Activated naive CD8-positive, alpha-beta T cell treated with anti-CD3 and anti-CD28 coated beads for 36 hours (primary cell): ENCODE measurements around the gene ZNF735. TPM values are rescaled to one million over a fixed set of nuclear protein-coding genes. Genes with fewer than 3 reads are reported as not detected.
"Not testable (repeated sequence)": the region's sequence is repeated elsewhere in the genome, so short reads cannot be mapped to it uniquely, and the experiment has no call there.

ENCODE experiments used
- DNase-seq: peaks from one replicate; pipeline ENCODE4 v3.0.0; 2021
- H3K27ac Mint-ChIP-seq: one replicate; pipeline ENCODE4 v1.8.0; 2022; ENCODE audit warnings: mild to moderate bottlenecking, moderate library complexity, mixed read lengths
- H3K27me3 Mint-ChIP-seq: one replicate; pipeline ENCODE4 v1.8.0; 2022; ENCODE audit warnings: mild to moderate bottlenecking, mixed read lengths
- H3K36me3 Mint-ChIP-seq: one replicate; pipeline ENCODE4 v1.8.0; 2021; ENCODE audit warnings: mild to moderate bottlenecking, mixed read lengths
- H3K4me1 Mint-ChIP-seq: one replicate; pipeline ENCODE4 v1.8.0; 2021; ENCODE audit warnings: mixed read lengths
- H3K4me3 Mint-ChIP-seq: one replicate; pipeline ENCODE4 v1.8.0; 2022; ENCODE audit warnings: mild to moderate bottlenecking, moderate library complexity, mixed read lengths
- H3K9me3 Mint-ChIP-seq: one replicate; pipeline ENCODE4 v1.8.0; 2022; ENCODE audit warnings: mixed read lengths
- total RNA-seq, 2 experiments: library from RNA; stranded (reverse); gene quantifications; one replicate each; pipeline ENCODE4 v1.2.3, GENCODE V29; 2021

Gene ZNF735
- total RNA-seq, 2 experiments from 2014 or later: not detected

DNA sequence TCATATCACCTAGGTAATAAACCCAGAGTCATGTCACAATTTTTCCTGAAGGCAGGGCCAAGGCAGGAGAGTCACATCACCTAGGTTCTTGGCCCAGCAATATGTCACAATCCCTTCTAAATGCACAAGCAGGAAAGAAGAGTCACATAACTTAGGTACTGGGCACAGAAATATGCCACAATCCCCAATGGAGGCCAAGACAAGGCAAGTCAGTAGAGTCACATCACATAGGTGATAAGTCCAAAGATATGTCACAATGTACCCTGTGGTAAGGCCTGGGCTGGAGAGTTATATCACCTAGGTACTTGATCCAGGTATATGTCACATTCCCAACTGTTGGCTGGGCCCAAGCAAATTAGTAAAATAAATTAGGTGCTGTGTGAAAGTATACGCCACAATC, 21.2 kb downstream of the ZNF735 start, which contains the start of gene ZNF679:
Gene ZNF679, plus strand, starts transcription at position 301 of the 400 bp plus-strand sequence. CDS start 20,644 bp downstream, outside the sequence.
- not testable (repeated sequence) for H3K4me1 Mint-ChIP-seq, H3K4me3 Mint-ChIP-seq, H3K27me3 Mint-ChIP-seq, H3K36me3 Mint-ChIP-seq, DNase-seq, H3K27ac Mint-ChIP-seq
- H3K9me3 Mint-ChIP-seq: peaks cover 26% of the 10 kb centered on the region

DNA sequence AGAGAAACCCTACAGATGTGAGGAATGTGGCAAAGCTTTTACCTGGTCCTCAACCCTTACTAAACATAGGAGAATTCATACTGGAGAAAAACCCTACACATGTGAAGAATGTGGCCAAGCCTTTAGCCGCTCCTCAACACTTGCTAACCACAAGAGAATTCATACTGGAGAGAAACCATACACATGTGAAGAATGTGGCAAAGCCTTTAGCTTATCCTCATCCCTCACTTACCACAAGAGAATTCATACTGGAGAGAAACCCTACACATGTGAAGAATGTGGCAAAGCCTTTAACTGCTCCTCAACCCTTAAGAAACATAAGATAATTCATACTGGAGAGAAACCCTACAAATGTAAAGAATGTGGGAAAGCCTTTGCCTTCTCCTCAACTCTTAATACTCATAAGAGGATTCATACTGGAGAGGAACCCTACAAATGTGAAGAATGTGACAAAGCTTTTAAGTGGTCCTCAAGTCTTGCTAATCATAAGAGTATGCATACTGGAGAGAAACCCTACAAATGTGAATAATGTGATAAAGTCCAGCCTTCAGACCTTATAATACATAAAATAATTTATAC, 59.4 kb downstream of the ZNF735 start:
- no peak overlapping the region for H3K4me3 Mint-ChIP-seq
- H3K9me3 Mint-ChIP-seq: peaks cover 38% of the 10 kb centered on the region
- H3K4me1 Mint-ChIP-seq: no peaks in the 10 kb centered on the region
- no peaks in the 10 kb centered on the region for H3K36me3 Mint-ChIP-seq
- H3K27ac Mint-ChIP-seq: no peak overlapping the region
- DNase-seq: no peak
- no peaks in the 10 kb centered on the region for H3K27me3 Mint-ChIP-seq

Other genes with a start within 250 kb of the ZNF735 start
- gene ZNF722, start 208.4 kb upstream of the ZNF735 start, total RNA-seq: not detected
- under 1 TPM; 0.58 to 0.89 TPM for gene ZNF727, start 161.8 kb upstream of the ZNF735 start, total RNA-seq
- not detected for gene ZNF679, start 21.3 kb downstream of the ZNF735 start, total RNA-seq
- 10 to 100 TPM; 21.8 to 24.6 TPM for gene ZNF736, start 106.8 kb downstream of the ZNF735 start, total RNA-seq